ENCODE data around the gene TMBIM1. TPM values are rescaled to one million over a fixed set of nuclear protein-coding genes. Genes with fewer than 3 reads are reported as not detected.

The TMBIM1 gene
- total RNA-seq, 1 experiment from 2014 or later = 91.0 TPM

- no peak for ATAC-seq
- no peaks in the 10 kb centered on the region for H3K36me3 ChIP-seq (ENCODE audit: control insufficient read depth in 1 of 2, insufficient read depth in 2 of 2, low read length in 2 of 2)
- no peaks in the 10 kb centered on the region for H3K9me2 ChIP-seq (ENCODE audit: insufficient read depth)
- H2AFZ ChIP-seq (ENCODE audit: low read depth, low read length, poor library complexity, severe bottlenecking) = no peak overlapping the region
- ChIA-PET RAD21 (ENCODE audit: low non-redundant PET in 1 of 2, low total read pairs in 2 of 2, uncharacterized antibody in 2 of 2, unreplicated experiment in 2 of 2) (no interaction called here), CTCF (no interaction called here), POLR2A (no interaction called here)
- H4K20me1 ChIP-seq (ENCODE audit: insufficient read depth) = no peaks in the 10 kb centered on the region
- intact Hi-C loops (cut with micrococcal nuclease) = no loop called here
- H3K27ac ChIP-seq (ENCODE audit: low read depth, low read length) = no peak overlapping the region
- H3K4me2 ChIP-seq (ENCODE audit: low read length) = no peak overlapping the region
- H3K9ac ChIP-seq (ENCODE audit: low read length) = no peak overlapping the region
- H3K9me3 ChIP-seq (ENCODE audit: control insufficient read depth in 1 of 2, insufficient read depth in 1 of 2, low read depth in 1 of 2, low read length in 2 of 2) = no peaks in the 10 kb centered on the region
- DNase-seq (ENCODE audit: low read depth, low spot score) = no peak
- no peaks in the 10 kb centered on the region for H3K27me3 ChIP-seq (ENCODE audit: insufficient read depth, low read length)
- TF ChIP-seq REST (IDR thresholded peaks at IDR 0.05; ENCODE audit: low read depth) = no peak
- no peak overlapping the region for H3K4me3 ChIP-seq (replicated peaks in 1 of 2; ENCODE audit: low read depth in 1 of 2, low read length in 2 of 2)
- H3K4me1 ChIP-seq (ENCODE audit: control insufficient read depth in 1 of 2, insufficient read depth in 2 of 2, low read length in 2 of 2) = peaks cover 7% of the 10 kb centered on the region in 2 experiments; a peak in 2 of 4 replicates
- BruUV-seq (replicated peaks) = no TSS peak
- no peaks in the 10 kb centered on the region for H3K79me2 ChIP-seq (ENCODE audit: insufficient read depth, low read length)
Measured at GRCh38 chr2:218334531-218334930, 42.2 kb upstream of the TMBIM1 start.

- Histone ChIP-seq H3K4me1 (ENCODE audit: control insufficient read depth in 1 of 2, insufficient read depth in 2 of 2, low read length in 2 of 2) (peaks cover 7% of the 10 kb centered on the region in 2 experiments; a peak in 2 of 4 replicates), H3K27me3 (ENCODE audit: insufficient read depth, low read length) (no peaks in the 10 kb centered on the region), H4K20me1 (ENCODE audit: insufficient read depth) (no peaks in the 10 kb centered on the region), H3K36me3 (ENCODE audit: control insufficient read depth in 1 of 2, insufficient read depth in 2 of 2, low read length in 2 of 2) (no peaks in the 10 kb centered on the region), H3K9me3 (ENCODE audit: control insufficient read depth in 1 of 2, insufficient read depth in 1 of 2, low read depth in 1 of 2, low read length in 2 of 2) (no peaks in the 10 kb centered on the region), H3K9me2 (ENCODE audit: insufficient read depth) (no peaks in the 10 kb centered on the region), H3K79me2 (ENCODE audit: insufficient read depth, low read length) (no peaks in the 10 kb centered on the region), H3K27ac (ENCODE audit: low read depth, low read length) (no peak overlapping the region), H3K9ac (ENCODE audit: low read length) (no peak overlapping the region), H3K4me3 (replicated peaks in 1 of 2; ENCODE audit: low read depth in 1 of 2, low read length in 2 of 2) (no peak overlapping the region), H3K4me2 (ENCODE audit: low read length) (no peak overlapping the region), H2AFZ (ENCODE audit: low read depth, low read length, poor library complexity, severe bottlenecking) (no peak overlapping the region)
- ChIA-PET RAD21 (ENCODE audit: low non-redundant PET in 1 of 2, low total read pairs in 2 of 2, uncharacterized antibody in 2 of 2, unreplicated experiment in 2 of 2) (no interaction called here), CTCF (no interaction called here), POLR2A (no interaction called here)
- ATAC-seq = no peak
- intact Hi-C loops (cut with micrococcal nuclease) = no loop called here
- no peak for DNase-seq (ENCODE audit: low read depth, low spot score)
- BruUV-seq (replicated peaks) = no TSS peak
- no peak for TF ChIP-seq YY1 (IDR thresholded peaks at IDR 0.05; ENCODE audit: extremely low read depth, insufficient replicate concordance, low read depth, low read length)
- TF ChIP-seq CBX3 (IDR thresholded peaks at IDR 0.05; ENCODE audit: low read depth) = no peak
- TF ChIP-seq SIN3A (IDR thresholded peaks at IDR 0.05; ENCODE audit: low read depth) = no peak
- no peak for TF ChIP-seq REST (IDR thresholded peaks at IDR 0.05; ENCODE audit: low read depth)
- TF ChIP-seq SRF (IDR thresholded peaks at IDR 0.05; ENCODE audit: low read depth) = no peak
- no peak for TF ChIP-seq CEBPB (IDR thresholded peaks at IDR 0.05; ENCODE audit: low read depth)
- TF ChIP-seq TCF7L2 (IDR thresholded peaks at IDR 0.05; ENCODE audit: borderline replicate concordance, extremely low read depth, insufficient read depth, insufficient read length) = no peak
- TF ChIP-seq EZH2 (IDR thresholded peaks at IDR 0.05) = no peak
- no peak for TF ChIP-seq ZBTB33 (IDR thresholded peaks at IDR 0.05; ENCODE audit: extremely low read depth, insufficient replicate concordance, low read length)
Measured at GRCh38 chr2:218332920-218333645, 40.8 kb upstream of the TMBIM1 start.
